Globus pallidus (tissue), 1 donor: ENCODE measurements around the gene MT1A.
"Not testable (repeated sequence)": the region's sequence is repeated elsewhere in the genome, so short reads cannot be mapped to it uniquely, and the experiment has no call there.

ENCODE experiments used
- DNase-seq: peaks from one replicate; pipeline ENCODE4 v3.0.0-alpha.2; 2015; ENCODE audit warnings: low spot score

The MT1A gene

GRCh38 chr16:56610609-56611111, 27.8 kb upstream of the MT1A start:
- no peak for DNase-seq

- peak; percentile 59 for DNase-seq
These were observed 27.1 kb upstream of the MT1A start for GRCh38 chr16:56611281-56611833.

GRCh38 chr16:56613706-56614105, 24.8 kb upstream of the MT1A start:
- no peak for DNase-seq

GRCh38 chr16:56614549-56614991, 23.9 kb upstream of the MT1A start:
- DNase-seq = no peak

GRCh38 chr16:56615353-56615752, 23.1 kb upstream of the MT1A start:
- no peak for DNase-seq

- no peak for DNase-seq
These were observed 21.8 kb upstream of the MT1A start for GRCh38 chr16:56616608-56617211.

GRCh38 chr16:56617212-56618085, 21.0 kb upstream of the MT1A start:
- peak; percentile 58 for DNase-seq

- no peak for DNase-seq
These were observed 20.3 kb upstream of the MT1A start for GRCh38 chr16:56618138-56618537.

- DNase-seq = no peak
These were observed 18.0 kb upstream of the MT1A start for GRCh38 chr16:56620339-56620897.

GRCh38 chr16:56621665-56622445, 16.6 kb upstream of the MT1A start:
- DNase-seq = not testable (repeated sequence)

- DNase-seq = not testable (repeated sequence)
These were observed 15.3 kb upstream of the MT1A start for GRCh38 chr16:56623184-56623583.

GRCh38 chr16:56623637-56624036, 14.8 kb upstream of the MT1A start:
- no peak for DNase-seq

GRCh38 chr16:56625140-56625942, 13.1 kb upstream of the MT1A start, which contains the start of gene MT1E:
TSS of gene MT1E (plus strand) at chr16:56625781. CDS start at chr16:56625852, 71 bp downstream.
- peak; percentile 73 for DNase-seq

GRCh38 chr16:56625943-56626654, 12.4 kb upstream of the MT1A start:
- DNase-seq = no peak

GRCh38 chr16:56626685-56627084, 11.8 kb upstream of the MT1A start:
- DNase-seq = no peak

- no peak for DNase-seq
These were observed 9.7 kb upstream of the MT1A start for GRCh38 chr16:56628486-56629350.

- no peak for DNase-seq
These were observed 8.9 kb upstream of the MT1A start for GRCh38 chr16:56629531-56629930.

GRCh38 chr16:56630134-56630533, 8.3 kb upstream of the MT1A start:
- no peak for DNase-seq

- no peak for DNase-seq
These were observed 7.3 kb upstream of the MT1A start for GRCh38 chr16:56631197-56631596.
